NCI-H526 treated with DMSO at 0.1 percent for 48 hours (cell line): ENCODE results near the gene SCG5.
"Not testable (repeated sequence)": the region's sequence is repeated elsewhere in the genome, so short reads cannot be mapped to it uniquely, and the experiment has no call there.

Source experiments
- DNase-seq: peaks from one replicate; lab custom pipeline; 2025; lab: John Stamatoyannopoulos, UW

SCG5 gene

GRCh38 chr15:32641517-32642059 is at the start of gene SCG5:
Gene SCG5, plus strand, starts transcription at chr15:32641710. Its CDS starts 1,883 bp downstream, at chr15:32643593.
- DNase-seq, result no peak

GRCh38 chr15:32593151-32593550 is 48.4 kb upstream of the SCG5 start, which contains the start of gene GOLGA8N:
Gene GOLGA8N, plus strand, starts transcription at chr15:32593456.
- not testable (repeated sequence) for DNase-seq

- DNase-seq, result not testable (repeated sequence)
Measured at GRCh38 chr15:32609518-32609917, 32.0 kb upstream of the SCG5 start.

GRCh38 chr15:32610719-32611118 is 30.8 kb upstream of the SCG5 start:
- DNase-seq, result not testable (repeated sequence)

GRCh38 chr15:32614712-32615050 is 26.8 kb upstream of the SCG5 start:
- DNase-seq, result not testable (repeated sequence)

GRCh38 chr15:32615051-32615870 is 26.2 kb upstream of the SCG5 start, which contains the start of gene ARHGAP11A:
Gene ARHGAP11A, plus strand, starts transcription at chr15:32615504. Its CDS starts 708 bp downstream, at chr15:32616212.
- not testable (repeated sequence) for DNase-seq

- not testable (repeated sequence) for DNase-seq
Measured at GRCh38 chr15:32615871-32616426, 25.6 kb upstream of the SCG5 start.

- DNase-seq, result no peak
Measured at GRCh38 chr15:32636410-32636809, 5.1 kb upstream of the SCG5 start.

- no peak for DNase-seq
Measured at GRCh38 chr15:32636908-32637567, 4.5 kb upstream of the SCG5 start.

- DNase-seq, result no peak
Measured at GRCh38 chr15:32637704-32638103, 3.8 kb upstream of the SCG5 start.

- no peak for DNase-seq
Measured at GRCh38 chr15:32642667-32643435, 1.3 kb downstream of the SCG5 start.

GRCh38 chr15:32643907-32644445 is 2.5 kb downstream of the SCG5 start:
- DNase-seq, result no peak

- peak; percentile 81 for DNase-seq
Measured at GRCh38 chr15:32646291-32646690, 4.8 kb downstream of the SCG5 start.

GRCh38 chr15:32649342-32649741 is 7.8 kb downstream of the SCG5 start:
- DNase-seq, result peak; percentile 21

- DNase-seq, result peak; percentile 68
Measured at GRCh38 chr15:32651229-32651837, 9.8 kb downstream of the SCG5 start.

- DNase-seq, result no peak
Measured at GRCh38 chr15:32652178-32652577, 10.7 kb downstream of the SCG5 start.

GRCh38 chr15:32656091-32656490 is 14.6 kb downstream of the SCG5 start:
- DNase-seq, result peak; percentile 44

- DNase-seq, result no peak
Measured at GRCh38 chr15:32656496-32656895, 15.0 kb downstream of the SCG5 start.

GRCh38 chr15:32657198-32657883 is 15.8 kb downstream of the SCG5 start:
- DNase-seq, result no peak

GRCh38 chr15:32657941-32658340 is 16.4 kb downstream of the SCG5 start:
- DNase-seq, result no peak
